Activated T-helper 17 cell treated with anti-CD3 and anti-CD28 coated beads, Interleukin-2, amount 50 U/mL, for 72 hours (primary cell): ENCODE results near the gene SDF2. TPM values are rescaled to one million over a fixed set of nuclear protein-coding genes. Genes with fewer than 3 reads are reported as not detected.

Experiments used
- ATAC-seq: fragments of 150-1000 bp; cut with Tn5 transposase; replicated peaks from 2 replicates; pipeline ENCODE4 v1.10.0; 2021; ENCODE audit warnings: mild to moderate bottlenecking, moderate library complexity
- H3K27ac Mint-ChIP-seq: one replicate; pipeline ENCODE4 v1.8.0; 2022; ENCODE audit warnings: mixed read lengths
- H3K27me3 Mint-ChIP-seq: one replicate; pipeline ENCODE4 v1.8.0; 2022; ENCODE audit warnings: mixed read lengths
- H3K36me3 Mint-ChIP-seq: one replicate; pipeline ENCODE4 v1.8.0; 2022; ENCODE audit warnings: low read depth, mild to moderate bottlenecking, mixed read lengths
- H3K4me1 Mint-ChIP-seq: one replicate; pipeline ENCODE4 v1.8.0; 2022; ENCODE audit warnings: mixed read lengths
- H3K4me3 Mint-ChIP-seq: one replicate; pipeline ENCODE4 v1.8.0; 2022; ENCODE audit warnings: mild to moderate bottlenecking, mixed read lengths
- H3K9me3 Mint-ChIP-seq: one replicate; pipeline ENCODE4 v1.8.0; 2022; ENCODE audit warnings: mixed read lengths
- total RNA-seq, 2 donors: library from RNA; stranded (reverse); gene quantifications; one replicate each; pipeline ENCODE4 v1.2.3, GENCODE V29; 2022

The SDF2 gene
- total RNA-seq, 2 donors from 2014 or later: 48.3 to 48.6 TPM

- H3K36me3 Mint-ChIP-seq: peaks cover 44% of the 10 kb centered on the region
- H3K27ac Mint-ChIP-seq: peak overlapping the region; percentile 98
- H3K9me3 Mint-ChIP-seq: no peaks in the 10 kb centered on the region
- H3K4me3 Mint-ChIP-seq: peak overlapping the region; percentile 100
- ATAC-seq: no peak
- H3K27me3 Mint-ChIP-seq: no peaks in the 10 kb centered on the region
- H3K4me1 Mint-ChIP-seq: peaks cover 18% of the 10 kb centered on the region
These were observed 63.3 kb downstream of the SDF2 start for GRCh38 chr17:28598389-28598788.

Other genes starting within 250 kb of the SDF2 start
- not detected for gene SLC13A2, start 188.3 kb downstream of the SDF2 start, total RNA-seq
- gene FOXN1, start 155.6 kb downstream of the SDF2 start, total RNA-seq: not detected
- 10 to 100 TPM; 39.1 to 67.7 TPM for gene UNC119, start 109.3 kb downstream of the SDF2 start, total RNA-seq
- gene PIGS, start 90.4 kb downstream of the SDF2 start, total RNA-seq: 10 to 100 TPM; 33.2 to 38.9 TPM
- gene ALDOC, start 85.0 kb downstream of the SDF2 start, total RNA-seq: 100 to 1,000 TPM in 1 of 2 donors, 10 to 100 TPM in 1; 55.0 to 335 TPM
- 100 to 1,000 TPM; 140 to 195 TPM for gene SPAG5, start 62.9 kb downstream of the SDF2 start, total RNA-seq
- gene RSKR, start 47.7 kb downstream of the SDF2 start, total RNA-seq: 10 to 100 TPM; 25.5 to 36.3 TPM
- gene BLTP2, start 16.7 kb downstream of the SDF2 start, total RNA-seq: 100 to 1,000 TPM; 134 to 226 TPM
- gene SUPT6H, start 299 bp upstream of the SDF2 start, total RNA-seq: 10 to 100 TPM; 80.2 to 89.1 TPM
- 10 to 100 TPM in 1 of 2 donors, 1 to 10 TPM in 1; 4.4 to 12.4 TPM for gene PROCA1, start 50.0 kb upstream of the SDF2 start, total RNA-seq
- 10 to 100 TPM in 1 of 2 donors, 1 to 10 TPM in 1; 4.1 to 22.4 TPM for gene RAB34, start 56.0 kb upstream of the SDF2 start, total RNA-seq
- gene RPL23A, start 58.1 kb upstream of the SDF2 start, total RNA-seq: 1,000 to 10,000 TPM; 2,238 to 2,546 TPM
- gene TLCD1, start 64.3 kb upstream of the SDF2 start, total RNA-seq: 10 to 100 TPM in 1 of 2 donors, 1 to 10 TPM in 1; 4.8 to 13.4 TPM
- 1 to 10 TPM; 4.9 to 9.2 TPM for gene NEK8, start 66.9 kb upstream of the SDF2 start, total RNA-seq
- gene TRAF4, start 82.1 kb upstream of the SDF2 start, total RNA-seq: 100 to 1,000 TPM in 1 of 2 donors, 10 to 100 TPM in 1; 78.4 to 181 TPM
- 10 to 100 TPM; 18.7 to 25.1 TPM for gene FAM222B, start 180.9 kb upstream of the SDF2 start, total RNA-seq
- 10 to 100 TPM; 38.2 to 60.2 TPM for gene ERAL1, start 193.1 kb upstream of the SDF2 start, total RNA-seq
- 100 to 1,000 TPM in 1 of 2 donors, 10 to 100 TPM in 1; 85.8 to 113 TPM for gene FLOT2, start 235.8 kb upstream of the SDF2 start, total RNA-seq
- gene DHRS13, start 241.2 kb upstream of the SDF2 start, total RNA-seq: 10 to 100 TPM; 24.9 to 82.1 TPM